Common myeloid progenitor, CD34-positive (primary cell): Measurements from ENCODE around the gene TMEM115.

ENCODE experiments used
- CTCF ChIA-PET: fragments of 350-600 bp; sonication (Branson Sonifier 250); formaldehyde crosslinking; loops from one replicate; lab custom pipeline; 2021; ENCODE audit warnings: antibody characterized with exemption; lab: Charles Lee
- POLR2A ChIA-PET: fragments of 350-600 bp; sonication (Branson Sonifier 250); formaldehyde crosslinking; loops from one replicate; lab custom pipeline; 2021; ENCODE audit warnings: antibody characterized with exemption; lab: Charles Lee
- DNase-seq, 3 donors: peaks; one replicate each; pipeline versions ENCODE4 v3.0.0 to v3.0.0-alpha.2; 2013
- H3K27ac ChIP-seq, 2 experiments: 1 replicate in 1 of 2; 2 replicates in 1 of 2; pipeline ENCODE4 v1.7.0; 2013; ENCODE audit warnings: inconsistent platforms in 2 of 2, low read length in 2 of 2, mild to moderate bottlenecking in 2 of 2, low read depth in 1 of 2, moderate library complexity in 1 of 2; ENCODE audit not compliant: severe bottlenecking in 2 of 2, insufficient read depth in 1 of 2, poor library complexity in 1 of 2
- H3K27me3 ChIP-seq, 5 experiments: replicated peaks in 2 of 5; 1 replicate in 3 of 5; 2 replicates in 2 of 5; pipeline versions ENCODE4 v1.6.1 to v1.7.0; 2013; ENCODE audit warnings: low read length in 4 of 5, mild to moderate bottlenecking in 2 of 5, moderate library complexity in 2 of 5, inconsistent platforms in 1 of 5; ENCODE audit not compliant: insufficient read depth in 5 of 5, control insufficient read depth in 4 of 5
- H3K36me3 ChIP-seq, 4 experiments: 1 replicate in 2 of 4; 2 replicates in 2 of 4; pipeline versions ENCODE4 v1.6.1 to v1.7.0; 2013; ENCODE audit warnings: low read length in 3 of 4, control low read depth in 1 of 4, mild to moderate bottlenecking in 1 of 4; ENCODE audit not compliant: control insufficient read depth in 4 of 4, insufficient read depth in 4 of 4
- H3K4me1 ChIP-seq, 4 experiments: 1 replicate in 3 of 4; 2 replicates in 1 of 4; pipeline versions ENCODE4 v1.6.1 to v1.7.1; 2013; ENCODE audit warnings: low read length in 3 of 4, mild to moderate bottlenecking in 3 of 4, control low read depth in 1 of 4, inconsistent platforms in 1 of 4, moderate library complexity in 1 of 4; ENCODE audit not compliant: control insufficient read depth in 4 of 4, insufficient read depth in 4 of 4; ENCODE audit errors: control extremely low read depth in 1 of 4
- H3K4me3 ChIP-seq, 7 experiments: 1 replicate in 4 of 7; 2 replicates in 3 of 7; pipeline versions ENCODE4 v1.5.1 to v1.7.0; 2013; ENCODE audit warnings: mild to moderate bottlenecking in 7 of 7, low read length in 6 of 7, moderate library complexity in 6 of 7, inconsistent platforms in 2 of 7, low read depth in 2 of 7, control low read depth in 1 of 7; ENCODE audit not compliant: insufficient read depth in 4 of 7, control insufficient read depth in 1 of 7; ENCODE audit errors: extremely low read depth in 1 of 7
- H3K9me3 ChIP-seq, 5 experiments: 1 replicate in 4 of 5; 2 replicates in 1 of 5; pipeline versions ENCODE4 v1.6.1 to v1.7.1; 2013; ENCODE audit warnings: low read length in 4 of 5, mild to moderate bottlenecking in 2 of 5, inconsistent platforms in 1 of 5, low read depth in 1 of 5, moderate library complexity in 1 of 5; ENCODE audit not compliant: control insufficient read depth in 4 of 5, insufficient read depth in 2 of 5; ENCODE audit errors: control extremely low read depth in 1 of 5
- WGBS: methylation state at CpG from one replicate; pipeline ENCODE4 v1.1.5; 2013; ENCODE audit not compliant: insufficient coverage; 5-methylcytosine and 5-hydroxymethylcytosine counted together

TMEM115 gene

GRCh38 chr3:50336452-50337174 is 22.7 kb downstream of the TMEM115 start:
- no peaks in the 10 kb centered on the region for H3K27me3 ChIP-seq
- peaks cover 0 to 39% (median 30%) of the 10 kb centered on the region in 4 experiments for H3K36me3 ChIP-seq
- H3K9me3 ChIP-seq = no peaks in the 10 kb centered on the region
- no peak for DNase-seq
- 10% methylated on average over 11 of the region's 31 CpGs for WGBS
- peak overlapping the region; percentile 64 to 91 (median 79) for H3K4me3 ChIP-seq
- peaks cover 13 to 72% (median 65%) of the 10 kb centered on the region in 4 experiments for H3K4me1 ChIP-seq
- peak overlapping the region; percentile 93 to 97 for H3K27ac ChIP-seq
- ChIA-PET CTCF (interaction anchor here (0.9 to 6.0 kb wide), 12 partner anchors 8 to 1331 kb away, joined by 3 to 51 read pairs (median 6); partner anchors contain the start of genes CYB561D2, HYAL2, NPRL2 and TUSC2), POLR2A (interaction anchor here (0.9 to 3.6 kb wide), 8 partner anchors 8 to 76 kb away, joined by 3 to 31 read pairs (median 5); partner anchors contain the start of genes CYB561D2, HYAL3, NAA80 and NPRL2)

- Histone ChIP-seq H3K27ac (peak overlapping the region; percentile 36 to 97), H3K4me3 (peak overlapping the region in 1 of 7 experiments; percentile 9), H3K36me3 (peaks cover 2 to 60% (median 48%) of the 10 kb centered on the region in 4 experiments), H3K4me1 (peaks cover 6 to 51% (median 48%) of the 10 kb centered on the region in 4 experiments), H3K27me3 (no peaks in the 10 kb centered on the region), H3K9me3 (no peaks in the 10 kb centered on the region)
- whole genome bisulfite sequencing = 84% methylated on average over 5 of the region's 5 CpGs
- POLR2A ChIA-PET = no interaction called here
- DNase-seq = no peak
- CTCF ChIA-PET = interaction anchor here (1.2 to 2.9 kb wide), 4 partner anchors 9 to 14 kb away, joined by 3 to 16 read pairs (median 8); partner anchors contain the start of gene HYAL2
These were observed 24.8 kb downstream of the TMEM115 start for GRCh38 chr3:50334339-50335075.

GRCh38 chr3:50333744-50334328 is 25.5 kb downstream of the TMEM115 start:
- Histone ChIP-seq H3K27me3 (no peaks in the 10 kb centered on the region), H3K27ac (peak overlapping the region; percentile 36 to 97), H3K4me3 (no peak overlapping the region), H3K36me3 (peaks cover 5 to 64% (median 52%) of the 10 kb centered on the region in 4 experiments), H3K9me3 (no peaks in the 10 kb centered on the region), H3K4me1 (peaks cover 5 to 45% (median 42%) of the 10 kb centered on the region in 4 experiments)
- WGBS = 90% methylated on average over 11 of the region's 12 CpGs
- ChIA-PET CTCF (interaction anchor here (0.9 to 1.8 kb wide), 4 partner anchors 9 to 35 kb away, joined by 3 to 16 read pairs (median 4); partner anchors contain the start of gene HYAL2), POLR2A (no interaction called here)
- no peak for DNase-seq

- peaks cover 4 to 42% (median 38%) of the 10 kb centered on the region in 4 experiments for H3K4me1 ChIP-seq
- DNase-seq = no peak
These were observed 27.9 kb downstream of the TMEM115 start for GRCh38 chr3:50331364-50331907.

GRCh38 chr3:50330330-50330729 is 29.0 kb downstream of the TMEM115 start:
- no peaks in the 10 kb centered on the region for H3K9me3 ChIP-seq
- CTCF ChIA-PET = interaction anchor here (1.3 to 3.5 kb wide), 4 partner anchors 7 to 52 kb away, joined by 3 to 21 read pairs (median 4); partner anchors contain the start of gene RASSF1
- no peak overlapping the region for H3K4me3 ChIP-seq
- DNase-seq = no peak
- WGBS = 97% methylated on average over 10 of the region's 10 CpGs
- H3K27me3 ChIP-seq = no peaks in the 10 kb centered on the region
- H3K27ac ChIP-seq = no peak overlapping the region
- H3K36me3 ChIP-seq = peaks cover 5 to 59% (median 52%) of the 10 kb centered on the region in 4 experiments
- peaks cover 0 to 39% (median 31%) of the 10 kb centered on the region in 4 experiments for H3K4me1 ChIP-seq
- POLR2A ChIA-PET = no interaction called here

More at GRCh38 chr3:50331364-50331907, 27.9 kb downstream of the TMEM115 start:
- H3K9me3 ChIP-seq = no peaks in the 10 kb centered on the region
- H3K27me3 ChIP-seq = no peaks in the 10 kb centered on the region
- ChIA-PET POLR2A (no interaction called here), CTCF (interaction anchor here (1.2 to 1.5 kb wide), 3 partner anchors 13 to 85 kb away, joined by 3 read pairs; no protein-coding TSS in a partner anchor)
- peaks cover 5 to 60% (median 51%) of the 10 kb centered on the region in 4 experiments for H3K36me3 ChIP-seq
- WGBS = 97% methylated on average over 19 of the region's 19 CpGs
- H3K4me3 ChIP-seq = no peak overlapping the region
- no peak overlapping the region for H3K27ac ChIP-seq

- no peaks in the 10 kb centered on the region for H3K27me3 ChIP-seq
- ChIA-PET CTCF (interaction anchor here (1.0 to 3.5 kb wide), 13 partner anchors 9 to 136 kb away, joined by 3 to 21 read pairs (median 5); partner anchors contain the start of genes GNAT1, HYAL1, HYAL3 and NAA80), POLR2A (interaction anchor here (0.6 to 2.3 kb wide), 7 partner anchors 10 to 1172 kb away, joined by 3 to 31 read pairs (median 5); partner anchors contain the start of genes HYAL1, HYAL3, NAA80 and RASSF1)
- peaks cover 0 to 40% (median 28%) of the 10 kb centered on the region in 4 experiments for H3K4me1 ChIP-seq
- peaks cover 5 to 47% (median 43%) of the 10 kb centered on the region in 4 experiments for H3K36me3 ChIP-seq
- peak within 1 kb of the TSS; percentile 67 to 87 for H3K27ac ChIP-seq
- peak within 1 kb of the TSS; percentile 67 to 94 (median 84) for H3K4me3 ChIP-seq
- H3K9me3 ChIP-seq = no peaks in the 10 kb centered on the region
- peak; percentile 96 to 98 (median 97) for DNase-seq
- WGBS = 3% methylated on average over 49 of the region's 55 CpGs
These were observed 31.2 kb downstream of the TMEM115 start, which contains the start of gene TUSC2 for GRCh38 chr3:50327943-50328691. TSS of gene TUSC2 (minus strand) at chr3:50328223. CDS start at chr3:50328099, 124 bp downstream.
